ENCODE data around the gene OPCML. TPM values are rescaled to one million over a fixed set of nuclear protein-coding genes. Genes with fewer than 3 reads are reported as not detected.
A peak's percentile ranks its signal among the peaks of the same experiment; 100 is the strongest.

OPCML gene
- total RNA-seq, 2 donors from 2014 or later: 0.34 TPM; not detected in 1

- no peak for DNase-seq (ENCODE audit: low spot score)
- intact Hi-C loops (cut with DNase I): no loop called here
- Histone ChIP-seq H3K27ac (no peak overlapping the region), H3K4me3 (no peak overlapping the region), H3K9me3 (no peaks in the 10 kb centered on the region), H3K4me1 (replicated peaks) (no peaks in the 10 kb centered on the region), H3K27me3 (replicated peaks; ENCODE audit: insufficient read depth) (no peaks in the 10 kb centered on the region), H3K36me3 (no peaks in the 10 kb centered on the region)
- 91% methylated on average over 5 of the region's 5 CpGs for WGBS
- TF ChIP-seq POLR2A (IDR thresholded peaks at IDR 0.05) (no peak), CTCF (IDR thresholded peaks at IDR 0.05) (no peak), POLR2AphosphoS5 (IDR thresholded peaks at IDR 0.05) (no peak)
Measured at GRCh38 chr11:133303262-133303661, 229.0 kb downstream of the OPCML start.

- DNase-seq (ENCODE audit: low spot score): no peak
- TF ChIP-seq POLR2A (IDR thresholded peaks at IDR 0.05) (no peak), CTCF (IDR thresholded peaks at IDR 0.05) (no peak), POLR2AphosphoS5 (IDR thresholded peaks at IDR 0.05) (no peak)
- H3K27me3 ChIP-seq (replicated peaks; ENCODE audit: insufficient read depth): no peaks in the 10 kb centered on the region
- H3K27ac ChIP-seq: no peak overlapping the region
- WGBS: 34% methylated on average over 3 of the region's 3 CpGs
- no peak overlapping the region for H3K4me3 ChIP-seq
- no peaks in the 10 kb centered on the region for H3K4me1 ChIP-seq (replicated peaks)
- no peaks in the 10 kb centered on the region for H3K36me3 ChIP-seq
- no peaks in the 10 kb centered on the region for H3K9me3 ChIP-seq
- intact Hi-C loops (cut with DNase I): no loop called here
Measured at GRCh38 chr11:133302056-133302455, 230.2 kb downstream of the OPCML start.

GRCh38 chr11:133300666-133301065 is 231.6 kb downstream of the OPCML start:
- H3K27ac ChIP-seq: no peak overlapping the region
- 86% methylated on average over 3 of the region's 3 CpGs for WGBS

GRCh38 chr11:133291780-133292179 is 240.5 kb downstream of the OPCML start:
- 11% methylated on average over 7 of the region's 7 CpGs for WGBS
- Histone ChIP-seq H3K27me3 (replicated peaks; ENCODE audit: insufficient read depth) (no peaks in the 10 kb centered on the region), H3K4me1 (replicated peaks) (no peaks in the 10 kb centered on the region), H3K9me3 (no peaks in the 10 kb centered on the region), H3K4me3 (no peak overlapping the region), H3K27ac (no peak overlapping the region), H3K36me3 (no peaks in the 10 kb centered on the region)
- peak; percentile 35 for TF ChIP-seq POLR2AphosphoS5 (IDR thresholded peaks at IDR 0.05)
- no peak for TF ChIP-seq CTCF (IDR thresholded peaks at IDR 0.05)
- TF ChIP-seq POLR2A (IDR thresholded peaks at IDR 0.05): no peak
- peak; percentile 14 for DNase-seq (ENCODE audit: low spot score)
- intact Hi-C loops (cut with DNase I): no loop called here

More at GRCh38 chr11:133300666-133301065, 231.6 kb downstream of the OPCML start:
- H3K36me3 ChIP-seq: no peaks in the 10 kb centered on the region
- no peaks in the 10 kb centered on the region for H3K27me3 ChIP-seq (replicated peaks; ENCODE audit: insufficient read depth)
- H3K4me1 ChIP-seq (replicated peaks): no peaks in the 10 kb centered on the region
- H3K9me3 ChIP-seq: no peaks in the 10 kb centered on the region
- DNase-seq (ENCODE audit: low spot score): no peak
- no peak overlapping the region for H3K4me3 ChIP-seq
- no peak for TF ChIP-seq CTCF (IDR thresholded peaks at IDR 0.05)
- no peak for TF ChIP-seq POLR2A (IDR thresholded peaks at IDR 0.05)
- no peak for TF ChIP-seq POLR2AphosphoS5 (IDR thresholded peaks at IDR 0.05)
- intact Hi-C loops (cut with DNase I): no loop called here

GRCh38 chr11:133285359-133285758 is 246.9 kb downstream of the OPCML start:
- 70% methylated on average over 6 of the region's 6 CpGs for WGBS
- no peak for TF ChIP-seq POLR2A (IDR thresholded peaks at IDR 0.05)
- no peak for TF ChIP-seq POLR2AphosphoS5 (IDR thresholded peaks at IDR 0.05)
- Histone ChIP-seq H3K36me3 (no peaks in the 10 kb centered on the region), H3K9me3 (no peaks in the 10 kb centered on the region), H3K27me3 (replicated peaks; ENCODE audit: insufficient read depth) (no peaks in the 10 kb centered on the region), H3K4me1 (replicated peaks) (no peaks in the 10 kb centered on the region), H3K27ac (no peak overlapping the region), H3K4me3 (no peak overlapping the region)
- intact Hi-C loops (cut with DNase I): no loop called here
- no peak for DNase-seq (ENCODE audit: low spot score)

Data from prostate gland (tissue), 2 donors.